HG03354 (cell line): ENCODE measurements around the gene DIP2C.

Source experiments
- ATAC-seq: cut with Tn5 transposase; IDR thresholded peaks from one replicate; pipeline ENCODE4 v1.9.1; 2021; ENCODE audit warnings: mild to moderate bottlenecking; ENCODE audit not compliant: unreplicated experiment, poor library complexity, severe bottlenecking

DIP2C gene

GRCh38 chr10:293636-294035, 395.8 kb downstream of the DIP2C start:
- no peak for ATAC-seq

DNA sequence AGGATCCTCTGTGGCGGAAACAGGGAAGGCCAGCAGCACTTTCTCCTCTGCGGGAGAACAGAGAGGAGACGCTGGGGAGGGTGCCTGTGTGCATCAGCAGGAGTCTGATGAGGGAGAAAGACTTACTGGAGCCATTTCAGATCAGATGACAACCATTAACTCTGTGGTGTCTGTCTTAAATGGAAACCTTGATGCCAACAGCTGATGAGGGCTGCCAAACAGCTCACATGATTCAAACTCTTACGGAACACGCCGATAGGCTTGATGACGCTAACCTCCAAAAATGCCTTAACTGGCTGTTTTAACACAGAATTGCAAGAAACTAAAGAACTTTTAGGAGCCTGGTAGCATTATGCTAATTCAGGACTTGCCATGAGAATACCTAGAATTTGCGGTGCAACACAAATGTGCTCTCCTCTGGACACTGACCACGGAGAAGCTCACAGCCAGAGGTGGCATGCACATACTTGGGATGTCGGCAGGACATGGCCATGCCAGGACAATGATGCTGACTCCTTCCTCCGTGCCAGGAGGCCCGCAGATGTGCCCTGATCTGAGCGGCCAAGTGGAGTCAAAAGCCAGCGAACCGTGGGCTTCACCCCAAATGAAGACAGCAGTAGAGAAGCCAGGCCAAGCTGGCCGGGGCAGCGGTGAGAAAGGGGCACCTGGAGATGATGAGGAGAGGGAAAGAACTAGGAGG, 399.3 kb downstream of the DIP2C start:
- no peak for ATAC-seq

- ATAC-seq = no peak
Observed at GRCh38 chr10:289581-289980, 399.9 kb downstream of the DIP2C start.

DNA sequence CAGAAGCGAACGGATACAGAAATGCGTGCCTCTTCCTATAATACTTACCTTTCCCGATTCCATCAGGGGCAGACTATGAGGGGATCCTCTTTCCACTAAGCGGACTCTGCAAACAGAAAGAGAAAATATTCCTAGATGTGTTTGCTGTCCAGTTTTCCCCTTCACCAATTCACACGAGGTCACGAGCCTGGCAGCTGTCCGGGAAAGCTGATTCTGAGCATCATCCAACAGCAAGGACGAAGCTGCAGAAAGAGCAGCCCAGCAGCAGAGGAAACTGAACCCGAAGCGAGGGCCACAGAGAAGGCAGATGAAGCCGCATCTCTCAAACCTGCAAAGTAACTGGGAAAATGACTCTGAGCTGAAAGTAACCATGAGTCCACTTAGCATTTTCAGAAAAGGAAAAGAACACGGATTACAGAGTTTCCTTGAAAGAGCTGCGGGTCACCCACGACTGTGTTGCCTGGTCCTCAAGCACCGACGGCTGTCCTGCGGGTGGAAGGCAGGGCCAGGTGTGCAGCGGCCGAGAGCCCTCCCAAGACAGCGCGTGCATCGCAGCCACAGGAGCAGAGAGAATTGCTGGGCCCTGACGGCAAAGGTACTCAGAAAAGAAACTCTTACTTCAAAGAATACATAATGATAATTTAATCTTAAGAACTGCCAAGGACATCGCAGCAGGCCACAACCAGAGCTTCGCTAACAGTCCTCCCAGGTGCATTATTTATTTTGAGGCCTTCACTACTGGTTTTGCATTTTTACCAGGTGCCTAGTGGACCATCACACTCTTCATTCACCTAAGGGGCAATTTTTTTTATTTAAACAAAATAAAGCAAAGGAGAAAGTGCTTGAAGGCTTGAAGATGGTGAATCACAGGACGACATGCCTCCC, 400.9 kb downstream of the DIP2C start:
- no peak for ATAC-seq

GRCh38 chr10:287814-288213, 401.7 kb downstream of the DIP2C start:
- no peak for ATAC-seq

- ATAC-seq = no peak
Observed at GRCh38 chr10:287026-287709, 402.3 kb downstream of the DIP2C start.

- ATAC-seq = no peak
Observed at GRCh38 chr10:285216-285615, 404.3 kb downstream of the DIP2C start.

DNA sequence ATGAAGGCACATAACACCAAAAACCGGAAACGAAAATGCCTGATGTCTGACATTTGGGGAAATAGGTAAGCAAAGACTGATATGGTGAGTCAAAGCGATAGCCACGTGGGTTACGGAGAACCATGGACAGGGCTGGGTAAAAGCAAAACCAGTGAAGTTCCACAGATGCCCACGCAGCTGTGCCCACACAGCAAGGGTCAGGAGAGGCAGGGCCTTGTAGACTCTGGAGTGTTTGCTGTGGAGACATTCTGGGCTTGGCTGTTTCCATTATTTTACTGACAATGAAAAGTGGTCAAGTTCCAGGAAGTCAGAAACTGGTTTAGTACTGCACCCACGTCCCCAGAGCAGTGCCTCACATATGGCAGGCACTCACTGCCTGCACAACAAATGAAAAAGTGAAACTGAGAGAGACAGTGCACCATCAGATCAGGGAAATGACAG, 405.5 kb downstream of the DIP2C start:
- peak; percentile 95 for ATAC-seq

DNA sequence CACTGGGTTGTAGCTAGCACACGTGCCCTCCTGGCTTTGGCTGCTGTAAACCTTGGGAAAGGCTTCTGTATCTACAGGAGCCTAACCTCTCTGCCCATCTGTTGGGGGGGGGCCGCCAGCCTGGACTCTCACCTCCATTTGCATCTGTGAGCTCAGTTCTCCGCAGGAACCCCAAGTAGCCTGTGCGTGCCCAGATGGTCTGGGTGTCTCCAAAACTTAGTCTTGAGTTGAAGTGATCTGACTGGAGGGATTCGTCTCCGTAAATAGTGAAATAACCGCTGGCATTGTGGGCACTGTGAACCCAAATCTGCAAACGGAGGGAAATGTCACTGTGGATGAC, 406.4 kb downstream of the DIP2C start:
- no peak for ATAC-seq

GRCh38 chr10:282294-283139, 407.0 kb downstream of the DIP2C start:
- no peak for ATAC-seq

DNA sequence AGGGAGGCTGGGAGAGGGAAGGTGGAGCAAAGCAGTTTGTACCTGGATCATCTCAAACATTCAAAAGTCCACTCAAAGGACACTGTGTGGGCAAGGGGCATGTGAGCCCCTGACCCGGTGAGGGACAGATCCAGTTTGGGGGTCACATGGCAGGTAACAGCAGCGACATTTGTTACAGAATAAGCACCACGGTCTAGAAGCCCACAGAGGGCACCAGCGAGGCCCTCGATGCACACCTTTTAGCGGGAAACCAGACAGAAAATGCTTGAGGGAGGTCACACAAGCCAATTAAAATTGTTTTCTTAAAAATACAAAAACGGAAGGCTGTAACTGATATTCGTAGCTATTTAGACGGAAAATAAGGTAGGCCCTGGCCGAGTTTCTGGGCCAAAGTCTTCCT, 409.8 kb downstream of the DIP2C start:
- ATAC-seq = no peak

- no peak for ATAC-seq
Observed at GRCh38 chr10:279232-279631, 410.2 kb downstream of the DIP2C start.

DNA sequence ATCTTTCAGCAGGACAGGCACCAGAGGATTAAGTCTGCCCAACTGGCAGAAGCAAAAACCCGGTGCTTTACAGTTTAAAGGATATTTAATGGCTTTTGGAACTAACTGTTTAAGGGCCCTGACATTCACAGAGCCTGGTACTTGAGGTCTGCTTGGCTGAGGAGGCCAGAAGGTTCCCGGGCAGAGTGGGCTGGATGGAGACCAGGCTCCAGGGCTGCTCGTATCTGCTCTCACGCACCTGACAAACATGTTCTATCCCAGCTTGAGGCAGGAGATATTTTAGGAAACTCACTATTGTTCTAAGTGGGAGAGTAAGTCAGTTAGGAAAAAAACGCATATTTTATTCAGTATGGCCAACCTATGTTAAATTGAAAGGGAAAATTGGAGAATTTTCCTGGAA, 410.8 kb downstream of the DIP2C start:
- ATAC-seq = no peak

DNA sequence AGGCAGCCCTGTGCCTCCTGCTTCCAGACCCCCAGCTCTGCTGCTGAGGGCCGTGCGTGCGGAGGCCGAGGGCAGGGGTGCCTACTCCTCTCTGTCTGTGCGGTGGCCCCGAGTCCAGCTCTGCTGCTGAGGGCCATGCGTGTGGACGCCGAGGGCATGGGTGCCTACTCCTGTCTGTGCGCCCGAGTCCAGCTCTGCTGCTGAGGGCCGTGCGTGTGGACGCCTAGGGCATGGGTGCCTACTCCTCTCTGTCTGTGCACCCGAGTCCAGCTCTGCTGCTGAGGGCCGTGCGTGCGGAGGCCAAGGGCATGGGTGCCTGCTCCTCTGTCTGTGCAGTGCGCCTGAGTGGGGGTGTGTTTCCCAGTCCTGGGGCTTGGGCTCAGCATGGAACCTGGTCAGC, 411.5 kb downstream of the DIP2C start:
- no peak for ATAC-seq

DNA sequence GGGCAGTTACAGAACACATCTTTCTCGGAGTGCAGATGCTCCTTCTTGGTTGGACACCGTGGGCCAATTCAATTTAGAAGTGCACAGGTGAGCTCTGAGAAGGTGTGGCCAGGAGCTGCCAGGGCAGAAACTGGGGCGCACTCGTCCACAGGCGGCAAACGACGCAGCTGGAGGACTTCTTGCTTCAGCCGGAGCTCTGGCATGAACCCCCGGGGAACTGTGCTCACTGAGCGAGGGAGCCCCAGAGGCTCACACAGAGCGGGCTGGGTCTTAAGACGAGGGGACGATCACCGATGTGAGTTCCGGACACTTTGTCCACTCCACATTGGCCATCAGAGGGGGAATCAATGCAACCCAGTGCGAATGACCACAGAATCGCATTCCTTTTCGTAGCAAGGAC, 413.8 kb downstream of the DIP2C start:
- no peak for ATAC-seq

- no peak for ATAC-seq
Observed at GRCh38 chr10:274866-275265, 414.6 kb downstream of the DIP2C start.

- no peak for ATAC-seq
Observed at GRCh38 chr10:273088-273487, 416.4 kb downstream of the DIP2C start.

GRCh38 chr10:271722-272121, 417.7 kb downstream of the DIP2C start:
- no peak for ATAC-seq

DNA sequence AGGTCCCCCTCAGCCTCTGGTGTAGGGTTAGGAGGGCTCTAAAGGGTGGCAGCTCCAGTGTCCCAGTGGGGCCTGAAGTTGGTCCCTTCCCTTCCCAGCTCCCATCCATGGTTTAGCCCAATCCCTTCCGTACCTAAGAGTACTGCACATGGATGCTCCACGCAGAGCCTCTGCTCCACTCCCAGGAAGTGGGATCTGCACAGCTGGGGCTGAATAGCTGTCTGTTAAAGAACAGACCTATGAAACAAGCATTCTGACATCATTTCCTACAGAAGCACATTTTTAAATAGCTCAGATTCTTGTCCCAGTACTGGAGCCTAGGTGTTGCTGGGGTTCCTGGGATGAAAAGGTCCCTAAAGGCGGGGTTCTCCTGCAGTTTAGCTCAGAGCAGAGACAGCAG, 418.3 kb downstream of the DIP2C start:
- ATAC-seq = no peak
